HCT116 (cell line): ENCODE results near the gene ENTPD8.

Source experiments
- CEBPB ChIP-seq: IDR thresholded peaks from 2 replicates; pipeline ENCODE4 v1.6.1; 2012; ENCODE audit warnings: low read depth
- CTCF ChIP-seq, 3 experiments: fragments of 200-600 bp in 1 of 3; sonication (generic) in 1 of 3; IDR thresholded peaks in 2 of 3; conservative IDR thresholded peaks in 1 of 3; 2 replicates each; pipeline ENCODE4 v1.5.1; 2012 to 2017; ENCODE audit warnings: low read depth in 2 of 3, low read length in 2 of 3, antibody characterized with exemption in 1 of 3, borderline replicate concordance in 1 of 3, control low read depth in 1 of 3, mild to moderate bottlenecking in 1 of 3, mixed read lengths in 1 of 3, mixed run types in 1 of 3, moderate library complexity in 1 of 3; ENCODE audit not compliant: insufficient read depth in 1 of 3
- EZH2 ChIP-seq: fragments of 200-600 bp; sonication (generic); IDR thresholded peaks from 2 replicates; pipeline ENCODE4 v1.6.1; 2017; ENCODE audit warnings: antibody characterized with exemption, mixed run types
- JUND ChIP-seq: IDR thresholded peaks from 2 replicates; pipeline ENCODE4 v1.6.1; 2012
- POLR2A ChIP-seq: IDR thresholded peaks from 2 replicates; pipeline ENCODE4 v1.7.0; 2011; ENCODE audit warnings: borderline replicate concordance; ENCODE audit not compliant: insufficient read depth, insufficient read length; ENCODE audit errors: extremely low read depth
- POLR2AphosphoS5 ChIP-seq: IDR thresholded peaks from 2 replicates; pipeline ENCODE4 v1.6.1; 2011; ENCODE audit warnings: mild to moderate bottlenecking, low read depth, low read length, moderate library complexity
- RAD21 ChIP-seq: IDR thresholded peaks from 2 replicates; pipeline ENCODE4 v1.6.1; 2012; ENCODE audit warnings: low read depth, mild to moderate bottlenecking
- YY1 ChIP-seq: IDR thresholded peaks from 2 replicates; pipeline ENCODE4 v1.6.1; 2011; ENCODE audit warnings: low read length, low read depth, moderate library complexity, mild to moderate bottlenecking; ENCODE audit not compliant: insufficient replicate concordance; ENCODE audit errors: extremely low read depth
- ZNF274 ChIP-seq: fragments of 200-500 bp; sonication (Bioruptor generic); IDR thresholded peaks from 2 replicates; pipeline ENCODE4 v1.6.1; 2014; ENCODE audit warnings: mild to moderate bottlenecking, low read depth, low read length, inconsistent platforms
- TF ChIP-seq, protein P1 (sequence below): IDR thresholded peaks from 2 replicates; pipeline ENCODE4 v1.6.1; 2012

- TF ChIP-seq CTCF (IDR thresholded peaks at IDR 0.05 in 2 of 3, conservative IDR thresholded peaks at IDR 0.05 in 1 of 3; ENCODE audit: borderline replicate concordance in 1 of 3, insufficient read depth in 1 of 3, low read depth in 2 of 3, low read length in 2 of 3) (no peak), POLR2A (no peak), JUND (no peak), POLR2AphosphoS5 (no peak), EZH2 (no peak), YY1 (no peak), ZNF274 (no peak), RAD21 (no peak), CEBPB (no peak)
- TF ChIP-seq, protein P1, sequence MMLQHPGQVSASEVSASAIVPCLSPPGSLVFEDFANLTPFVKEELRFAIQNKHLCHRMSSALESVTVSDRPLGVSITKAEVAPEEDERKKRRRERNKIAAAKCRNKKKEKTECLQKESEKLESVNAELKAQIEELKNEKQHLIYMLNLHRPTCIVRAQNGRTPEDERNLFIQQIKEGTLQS = no peak
Observed at GRCh38 chr9:137478962-137479861, 38.1 kb upstream of the ENTPD8 start.
